Activated CD4-positive, CD25-positive, alpha-beta regulatory T cell treated with anti-CD3 and anti-CD28 coated beads, Interleukin-2, amount 50 U/mL, for 72 hours (primary cell): ENCODE data around the gene SUOX.
"Not testable (repeated sequence)": the region's sequence is repeated elsewhere in the genome, so short reads cannot be mapped to it uniquely, and the experiment has no call there.

Source experiments
- DNase-seq: peaks from one replicate; pipeline ENCODE4 v3.0.0; 2021

Gene SUOX

GRCh38 chr12:55996715-55997534, at the start of gene SUOX:
Gene SUOX, plus strand, starts transcription at chr12:55997276. Its CDS starts 4,946 bp downstream, at chr12:56002222.
- DNase-seq: peak; percentile 64

- no peak for DNase-seq
Observed at GRCh38 chr12:55955344-55955743, 41.7 kb upstream of the SUOX start.

- no peak for DNase-seq
Observed at GRCh38 chr12:55955800-55956508, 41.1 kb upstream of the SUOX start.

- DNase-seq: no peak
Observed at GRCh38 chr12:55957106-55957859, 39.8 kb upstream of the SUOX start.

DNA sequence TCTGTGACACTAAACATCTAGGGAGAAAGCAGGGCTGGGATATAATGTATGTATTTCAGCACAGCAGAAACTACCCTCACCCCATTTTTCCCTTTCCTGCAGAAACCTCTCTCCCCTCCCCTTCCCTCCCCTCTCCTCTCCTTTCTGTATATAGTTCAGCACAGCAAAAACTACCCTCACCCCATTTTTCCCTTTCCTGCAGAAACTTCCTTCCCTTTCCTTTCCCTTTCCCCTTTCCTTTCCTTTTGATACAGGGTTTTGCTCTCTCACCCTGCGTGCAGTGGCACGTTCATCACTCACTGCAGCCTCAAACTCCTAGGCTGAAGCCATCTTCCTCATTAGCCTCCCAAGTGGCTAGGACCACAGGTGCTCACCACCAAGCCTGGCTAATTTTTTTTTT, 33.3 kb upstream of the SUOX start:
- no peak for DNase-seq

DNA sequence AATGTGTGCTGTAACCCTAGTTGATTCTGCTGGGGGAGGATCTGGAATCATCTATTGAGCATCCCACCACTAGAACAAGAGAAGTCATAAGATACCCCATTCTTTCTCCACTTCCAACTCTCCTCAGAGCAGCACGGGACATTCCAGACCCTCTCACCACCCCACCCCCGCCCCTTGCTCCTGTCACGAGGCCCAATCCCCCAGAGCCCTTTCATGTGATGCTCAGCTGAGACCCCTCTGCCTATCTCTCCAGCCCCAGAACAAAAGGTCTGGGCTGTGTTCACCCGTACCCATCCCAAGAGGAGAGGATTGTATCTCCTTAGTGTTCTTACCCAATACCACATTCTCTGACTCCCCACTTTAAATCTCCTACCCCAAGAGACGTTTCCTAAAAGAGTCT, 31.8 kb upstream of the SUOX start:
- no peak for DNase-seq

- DNase-seq: no peak
Observed at GRCh38 chr12:55965941-55966407, 31.1 kb upstream of the SUOX start, which contains the start of gene PMEL. Gene PMEL, minus strand, starts transcription at chr12:55966042. Its CDS starts 31 bp downstream, at chr12:55966011.

DNA sequence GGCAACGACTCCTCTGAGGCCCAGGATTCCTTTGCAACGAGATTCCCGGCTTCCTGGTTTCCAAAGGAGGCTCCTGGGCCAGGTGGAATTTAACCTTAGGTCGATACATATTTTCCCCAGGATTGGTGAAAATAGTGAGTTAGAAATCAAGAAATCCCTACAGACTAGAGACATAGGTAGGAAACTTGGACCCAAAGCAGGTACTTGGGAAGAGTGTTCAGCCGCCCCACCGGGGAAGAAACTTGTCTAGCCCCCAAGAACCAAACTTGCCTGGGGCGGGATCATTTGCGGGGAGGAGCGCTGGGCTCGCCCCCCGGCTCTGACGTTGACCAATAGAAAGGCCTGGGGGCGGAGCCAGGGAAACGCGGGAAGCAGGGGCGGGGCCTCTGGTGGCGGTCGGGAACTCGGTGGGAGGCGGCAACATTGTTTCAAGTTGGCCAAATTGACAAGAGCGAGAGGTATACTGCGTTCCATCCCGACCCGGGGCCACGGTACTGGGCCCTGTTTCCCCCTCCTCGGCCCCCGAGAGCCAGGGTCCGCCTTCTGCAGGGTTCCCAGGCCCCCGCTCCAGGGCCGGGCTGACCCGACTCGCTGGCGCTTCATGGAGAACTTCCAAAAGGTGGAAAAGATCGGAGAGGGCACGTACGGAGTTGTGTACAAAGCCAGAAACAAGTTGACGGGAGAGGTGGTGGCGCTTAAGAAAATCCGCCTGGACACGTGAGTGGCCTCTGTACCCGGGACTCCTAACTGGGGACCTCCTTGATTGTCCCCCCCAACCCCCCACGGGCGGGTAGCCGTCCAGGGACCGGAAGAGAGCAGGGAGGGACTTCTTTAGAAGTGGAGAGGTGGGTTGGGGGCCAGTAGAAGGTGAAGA, 30.4 kb upstream of the SUOX start, which contains the start of gene CDK2:
Gene CDK2, plus strand, starts transcription at position 423 of the 874 bp plus-strand sequence. Its CDS starts 179 bp downstream, at position 602.
- DNase-seq: peak; percentile 87

GRCh38 chr12:55969356-55969755, 27.7 kb upstream of the SUOX start:
- no peak for DNase-seq

DNA sequence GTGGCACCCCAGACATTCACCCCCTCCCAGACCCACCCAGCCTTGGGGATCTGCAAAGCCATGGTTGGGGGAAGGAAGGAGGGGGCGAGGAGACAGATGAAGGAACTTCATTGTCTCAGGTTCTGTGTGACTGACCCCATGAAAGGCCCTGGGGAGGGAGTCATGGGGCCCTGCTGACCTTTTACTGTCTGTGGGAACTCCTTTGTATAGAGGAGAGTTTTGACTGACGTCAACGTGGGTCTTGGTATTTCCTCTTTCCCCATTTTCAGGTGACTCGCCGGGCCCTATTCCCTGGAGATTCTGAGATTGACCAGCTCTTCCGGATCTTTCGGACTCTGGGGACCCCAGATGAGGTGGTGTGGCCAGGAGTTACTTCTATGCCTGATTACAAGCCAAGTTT, 26.3 kb upstream of the SUOX start:
- DNase-seq: no peak

DNA sequence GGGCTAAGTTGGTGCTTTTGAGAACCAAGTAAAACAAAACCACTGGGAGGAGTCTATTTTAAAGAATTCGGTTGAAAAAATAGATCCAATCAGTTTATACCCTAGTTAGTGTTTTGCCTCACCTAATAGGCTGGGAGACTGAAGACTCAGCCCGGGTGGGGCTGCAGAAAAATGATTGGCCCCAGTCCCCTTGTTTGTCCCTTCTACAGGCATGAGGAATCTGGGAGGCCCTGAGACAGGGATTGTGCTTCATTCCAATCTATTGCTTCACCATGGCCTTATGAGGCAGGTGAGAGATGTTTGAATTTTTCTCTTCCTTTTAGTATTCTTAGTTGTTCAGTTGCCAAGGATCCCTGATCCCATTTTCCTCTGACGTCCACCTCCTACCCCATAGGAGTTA, 25.0 kb upstream of the SUOX start:
- DNase-seq: no peak

- DNase-seq: no peak
Observed at GRCh38 chr12:55972456-55972855, 24.6 kb upstream of the SUOX start.

- no peak for DNase-seq
Observed at GRCh38 chr12:55972911-55973598, 24.0 kb upstream of the SUOX start.

- DNase-seq: peak; percentile 93
Observed at GRCh38 chr12:55973599-55974307, 23.3 kb upstream of the SUOX start, which contains the start of gene RAB5B. Gene RAB5B, plus strand, starts transcription at chr12:55974078. Its CDS starts 12,883 bp downstream, at chr12:55986961.

GRCh38 chr12:55974308-55974730, 22.8 kb upstream of the SUOX start:
- DNase-seq: no peak

DNA sequence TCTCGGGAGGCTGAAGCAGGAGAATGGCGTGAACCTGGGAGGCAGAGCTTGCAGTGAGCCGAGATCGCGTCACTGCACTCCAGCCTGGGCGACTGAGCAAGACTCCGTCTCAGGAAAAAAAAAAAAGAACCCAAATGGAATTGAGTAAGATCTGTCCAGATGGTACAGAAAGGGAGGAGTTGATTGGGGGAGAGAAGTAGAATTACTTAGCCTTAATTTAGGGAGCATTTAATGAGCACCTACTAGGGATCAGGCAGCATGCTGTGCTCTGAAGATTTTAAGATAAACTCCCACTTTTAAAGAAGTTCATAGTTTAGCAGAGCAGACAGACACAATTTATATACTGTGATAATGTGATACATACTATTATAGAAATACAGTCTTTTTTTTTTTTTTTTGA, 18.7 kb upstream of the SUOX start:
- DNase-seq: no peak

- no peak for DNase-seq
Observed at GRCh38 chr12:55979069-55979468, 18.0 kb upstream of the SUOX start.

- not testable (repeated sequence) for DNase-seq
Observed at GRCh38 chr12:55981882-55982281, 15.2 kb upstream of the SUOX start.

GRCh38 chr12:55982319-55982936, 14.6 kb upstream of the SUOX start:
- no peak for DNase-seq

DNA sequence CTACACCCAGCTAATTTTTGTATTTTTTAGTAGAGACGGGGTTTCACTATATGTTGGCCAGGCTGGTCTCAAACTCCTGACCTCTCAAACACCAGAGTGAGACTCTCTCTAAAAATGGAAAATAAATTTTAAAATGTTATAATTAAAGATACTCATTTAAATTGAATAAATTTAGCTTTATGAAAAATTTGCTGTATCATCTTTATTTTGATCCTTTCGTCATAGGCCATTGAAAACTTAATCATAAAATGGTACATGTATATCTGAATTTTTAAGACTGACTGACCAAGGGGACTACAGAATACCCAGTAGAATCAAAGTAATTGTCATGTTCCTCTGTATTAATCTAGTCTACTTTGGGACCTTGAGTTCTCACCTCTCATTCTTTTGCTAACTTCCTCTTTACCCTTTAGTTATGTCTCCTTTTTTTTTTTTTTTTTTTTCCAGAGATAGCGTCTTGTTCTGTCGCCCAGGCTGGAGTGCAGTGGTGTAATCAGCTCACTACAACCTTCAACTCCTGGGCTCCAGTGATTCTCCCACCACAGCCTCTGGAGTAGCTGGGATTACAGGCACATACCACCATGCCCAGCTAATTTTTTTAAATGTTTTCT, 13.7 kb upstream of the SUOX start:
- DNase-seq: no peak
